OCI-LY7 (cell line): Measurements from ENCODE around the gene CDK12. TPM values are rescaled to one million over a fixed set of nuclear protein-coding genes. Genes with fewer than 3 reads are reported as not detected.

Experiments
- BruUV-seq: library from RNA; stranded (reverse); fragments of 400-500 nt; replicated peaks from 2 replicates; lab custom pipeline; 2021; lab: Mats Ljungman, UMichigan
- CTCF ChIA-PET: fragments of 300-600 bp; sonication (Branson Sonifier 250); formaldehyde crosslinking; loops from one replicate; lab custom pipeline; 2022; ENCODE audit warnings: antibody characterized with exemption; ENCODE audit not compliant: unreplicated experiment; lab: Charles Lee
- POLR2A ChIA-PET: fragments of 300-600 bp; sonication (Branson Sonifier 250); formaldehyde crosslinking; loops from one replicate; lab custom pipeline; 2022; ENCODE audit warnings: antibody characterized with exemption; lab: Charles Lee
- DNase-seq: peaks from one replicate; pipeline ENCODE4 v3.0.0-alpha.2; 2015; ENCODE audit warnings: low spot score
- H2AFZ ChIP-seq: fragments of 200-600 bp; sonication (generic), shearing (Covaris generic); 2 replicates; pipeline ENCODE4 v1.6.1; 2014; ENCODE audit warnings: mild to moderate bottlenecking, antibody characterized with exemption, low read length, moderate library complexity
- H3K27ac ChIP-seq: fragments of 200-600 bp; sonication (generic); 2 replicates; pipeline ENCODE4 v1.5.1; 2014; ENCODE audit warnings: mixed run types, low read depth, mild to moderate bottlenecking, moderate library complexity, low read length, inconsistent platforms; ENCODE audit not compliant: poor library complexity, severe bottlenecking
- H3K36me3 ChIP-seq: fragments of 200-600 bp; sonication (generic); 2 replicates; pipeline ENCODE4 v1.6.1; 2014; ENCODE audit warnings: mild to moderate bottlenecking, antibody characterized with exemption, low read length, moderate library complexity, mixed read lengths; ENCODE audit not compliant: insufficient read depth
- H3K4me1 ChIP-seq: fragments of 200-600 bp; sonication (generic); 2 replicates; pipeline ENCODE4 v1.5.1; 2014; ENCODE audit warnings: mild to moderate bottlenecking, low read length; ENCODE audit not compliant: insufficient read depth, poor library complexity, severe bottlenecking
- H3K4me2 ChIP-seq: fragments of 200-600 bp; sonication (generic); 2 replicates; pipeline ENCODE4 v1.6.1; 2014; ENCODE audit warnings: mild to moderate bottlenecking, low read length
- H3K4me3 ChIP-seq: fragments of 200-600 bp; sonication (generic); 2 replicates; pipeline ENCODE4 v1.5.1; 2014; ENCODE audit warnings: mild to moderate bottlenecking, low read depth, low read length; ENCODE audit not compliant: poor library complexity, severe bottlenecking
- H3K79me2 ChIP-seq: fragments of 200-600 bp; sonication (generic); 2 replicates; pipeline ENCODE4 v1.6.1; 2016; ENCODE audit warnings: low read depth, mild to moderate bottlenecking, low read length, moderate library complexity, mixed read lengths; ENCODE audit not compliant: insufficient read depth
- H3K9me2 ChIP-seq: fragments of 200-600 bp; sonication (generic); 2 replicates; pipeline ENCODE4 v1.6.1; 2016; ENCODE audit warnings: mild to moderate bottlenecking, low read length, mixed read lengths; ENCODE audit not compliant: insufficient read depth
- H3K9me3 ChIP-seq: fragments of 200-600 bp; sonication (generic); 2 replicates; pipeline ENCODE4 v1.6.1; 2014; ENCODE audit warnings: mild to moderate bottlenecking, mixed run types, low read length, mixed read lengths
- H4K20me1 ChIP-seq: fragments of 200-600 bp; sonication (generic); 2 replicates; pipeline ENCODE4 v1.6.1; 2014; ENCODE audit warnings: mild to moderate bottlenecking, antibody characterized with exemption, low read length, moderate library complexity, mixed read lengths; ENCODE audit not compliant: insufficient read depth
- EZH2phosphoT487 ChIP-seq: fragments of 200-600 bp; sonication (generic); IDR thresholded peaks from 2 replicates; pipeline ENCODE4 v1.6.1; 2018; ENCODE audit warnings: low read depth, borderline replicate concordance, mild to moderate bottlenecking, mixed run types, antibody characterized with exemption, low read length, moderate library complexity, mixed read lengths
- intact Hi-C: fragments of 100-400 bp; cut with micrococcal nuclease; formaldehyde crosslinking; loops from one replicate; pipeline ENCODE4 v1.10.0; 2022; ENCODE audit not compliant: unreplicated experiment
- total RNA-seq, 2 experiments: library from RNA; depleted of rRNA in 1 of 2; stranded (reverse); fragments of >200 nt in 1 of 2; shearing (Covaris generic) in 1 of 2; gene quantifications; 2 replicates each; pipeline ENCODE4 v1.2.3, GENCODE V29; 2014 to 2022
- TF ChIP-seq, protein P1 (sequence below): fragments of 200-600 bp; sonication (generic); conservative IDR thresholded peaks from 2 replicates; pipeline ENCODE4 v1.5.1; 2014; ENCODE audit warnings: mild to moderate bottlenecking, antibody characterized with exemption, low read length, moderate library complexity, mixed read lengths

CDK12 gene
- total RNA-seq, 2 experiments from 2014 or later = 72.0 to 89.5 TPM

DNA sequence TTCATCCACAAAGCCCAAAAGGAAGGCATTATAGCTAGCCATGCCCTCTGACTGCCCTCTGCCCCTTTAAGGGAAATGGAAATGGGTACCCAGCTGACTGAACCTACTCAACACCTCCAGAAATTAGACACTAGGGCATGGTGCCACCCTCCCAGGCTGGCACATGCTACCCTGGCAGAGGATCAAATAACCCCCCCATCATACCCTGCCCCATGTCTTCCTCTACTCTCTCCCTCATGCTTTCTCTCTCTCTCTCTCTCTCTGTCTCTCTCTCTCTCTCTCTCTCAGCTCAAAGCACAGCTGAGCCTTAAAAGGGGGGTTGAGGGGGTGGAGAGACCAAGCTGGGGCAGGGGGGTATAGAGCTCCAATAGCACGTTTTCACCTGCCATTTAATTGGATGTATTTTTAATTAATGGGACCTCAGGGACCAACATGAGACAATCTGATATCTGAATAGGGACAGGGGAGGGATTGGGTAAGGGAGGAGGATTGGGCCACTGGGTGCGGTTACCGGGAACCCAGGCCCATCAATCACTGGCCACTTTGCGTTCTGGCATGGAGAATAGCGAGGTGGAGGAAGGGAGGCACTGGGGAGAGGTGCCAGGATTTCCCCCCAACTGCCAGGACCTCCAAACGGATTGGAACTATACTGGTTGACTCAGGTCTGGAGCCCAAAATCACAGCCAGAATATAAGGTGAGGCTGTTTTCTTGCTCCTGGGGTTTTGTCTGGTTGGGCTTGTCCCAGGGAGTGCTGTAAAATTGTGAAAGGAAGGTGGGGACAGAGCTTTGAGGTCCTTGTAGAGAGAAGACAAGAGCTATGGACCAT lies 88.7 kb downstream of the CDK12 start:
- no peak for TF ChIP-seq EZH2phosphoT487
- TF ChIP-seq, protein P1, sequence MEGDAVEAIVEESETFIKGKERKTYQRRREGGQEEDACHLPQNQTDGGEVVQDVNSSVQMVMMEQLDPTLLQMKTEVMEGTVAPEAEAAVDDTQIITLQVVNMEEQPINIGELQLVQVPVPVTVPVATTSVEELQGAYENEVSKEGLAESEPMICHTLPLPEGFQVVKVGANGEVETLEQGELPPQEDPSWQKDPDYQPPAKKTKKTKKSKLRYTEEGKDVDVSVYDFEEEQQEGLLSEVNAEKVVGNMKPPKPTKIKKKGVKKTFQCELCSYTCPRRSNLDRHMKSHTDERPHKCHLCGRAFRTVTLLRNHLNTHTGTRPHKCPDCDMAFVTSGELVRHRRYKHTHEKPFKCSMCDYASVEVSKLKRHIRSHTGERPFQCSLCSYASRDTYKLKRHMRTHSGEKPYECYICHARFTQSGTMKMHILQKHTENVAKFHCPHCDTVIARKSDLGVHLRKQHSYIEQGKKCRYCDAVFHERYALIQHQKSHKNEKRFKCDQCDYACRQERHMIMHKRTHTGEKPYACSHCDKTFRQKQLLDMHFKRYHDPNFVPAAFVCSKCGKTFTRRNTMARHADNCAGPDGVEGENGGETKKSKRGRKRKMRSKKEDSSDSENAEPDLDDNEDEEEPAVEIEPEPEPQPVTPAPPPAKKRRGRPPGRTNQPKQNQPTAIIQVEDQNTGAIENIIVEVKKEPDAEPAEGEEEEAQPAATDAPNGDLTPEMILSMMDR = no peak
- ChIA-PET CTCF (no interaction called here), POLR2A (no interaction called here)
- no peak for DNase-seq
- intact Hi-C loops = loop anchor here (5.0 kb wide), 1 partner anchor 343 kb away; no protein-coding TSS in a partner anchor
- H3K9me3 ChIP-seq = no peaks in the 10 kb centered on the region
- no peaks in the 10 kb centered on the region for H3K79me2 ChIP-seq
- H3K4me2 ChIP-seq = no peak overlapping the region
- no peak overlapping the region for H3K27ac ChIP-seq
- H3K4me3 ChIP-seq = no peak overlapping the region
- BruUV-seq = no TSS peak
- H3K4me1 ChIP-seq = peaks cover 8% of the 10 kb centered on the region
- no peaks in the 10 kb centered on the region for H4K20me1 ChIP-seq
- peaks cover 43% of the 10 kb centered on the region; the same call in 1 of the 2 replicates for H3K36me3 ChIP-seq
- H3K9me2 ChIP-seq = no peaks in the 10 kb centered on the region
- no peak overlapping the region for H2AFZ ChIP-seq

DNA sequence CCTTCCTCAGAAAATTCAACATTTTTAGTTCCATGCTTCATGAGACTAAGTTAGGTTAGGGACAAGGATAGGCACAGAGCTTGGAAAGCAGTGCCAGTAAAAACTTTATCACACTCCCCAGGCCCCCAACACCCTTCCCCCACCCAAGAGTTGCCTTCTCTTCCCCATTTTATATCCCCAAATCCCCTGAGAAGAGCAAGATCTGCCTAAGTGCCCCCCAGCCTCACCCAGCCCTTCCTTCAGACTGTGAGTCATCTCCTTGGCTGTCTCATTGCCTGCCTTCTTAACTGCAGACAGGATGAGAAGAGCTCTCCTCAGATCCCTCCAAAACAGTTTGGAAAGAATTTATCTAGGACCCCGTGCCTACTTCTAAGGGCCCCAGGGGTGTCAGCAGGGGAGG lies 90.6 kb downstream of the CDK12 start:
- ChIA-PET CTCF (no interaction called here), POLR2A (interaction anchor here (0.6 kb wide), 1 partner anchor 20 kb away, joined by 3 read pairs; no protein-coding TSS in a partner anchor)
- Histone ChIP-seq H3K4me2 (no peak overlapping the region), H3K4me3 (no peak overlapping the region), H3K79me2 (no peaks in the 10 kb centered on the region), H3K9me3 (no peaks in the 10 kb centered on the region), H4K20me1 (no peaks in the 10 kb centered on the region), H2AFZ (no peak overlapping the region), H3K4me1 (peaks cover 8% of the 10 kb centered on the region), H3K9me2 (no peaks in the 10 kb centered on the region), H3K36me3 (peaks cover 42% of the 10 kb centered on the region; the same call in 1 of the 2 replicates), H3K27ac (no peak overlapping the region)
- TF ChIP-seq, protein P1 = no peak
- no peak for TF ChIP-seq EZH2phosphoT487
- no TSS peak for BruUV-seq
- intact Hi-C loops = no loop called here
- DNase-seq = no peak
